Measurements from ENCODE around the gene ULK4.

DNA sequence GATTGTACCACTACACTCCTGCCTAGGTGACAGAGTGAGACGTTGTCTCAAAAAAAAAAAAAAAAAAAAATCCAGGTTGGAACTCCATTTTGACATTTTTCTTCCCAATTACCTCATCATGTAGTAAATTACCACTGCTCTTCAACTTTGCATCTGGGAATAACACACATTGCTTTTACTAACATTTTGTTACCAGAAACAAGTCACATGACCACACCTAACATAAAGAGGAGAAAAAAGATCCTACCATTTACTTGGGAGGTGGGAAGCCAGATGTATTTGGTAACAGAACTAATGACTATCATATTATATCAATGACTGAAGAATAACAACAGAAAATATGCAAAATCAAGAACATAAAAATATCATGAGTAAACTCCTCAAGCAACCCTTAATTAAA, 49.6 kb downstream of the ULK4 start:
- TF ChIP-seq, protein P1, sequence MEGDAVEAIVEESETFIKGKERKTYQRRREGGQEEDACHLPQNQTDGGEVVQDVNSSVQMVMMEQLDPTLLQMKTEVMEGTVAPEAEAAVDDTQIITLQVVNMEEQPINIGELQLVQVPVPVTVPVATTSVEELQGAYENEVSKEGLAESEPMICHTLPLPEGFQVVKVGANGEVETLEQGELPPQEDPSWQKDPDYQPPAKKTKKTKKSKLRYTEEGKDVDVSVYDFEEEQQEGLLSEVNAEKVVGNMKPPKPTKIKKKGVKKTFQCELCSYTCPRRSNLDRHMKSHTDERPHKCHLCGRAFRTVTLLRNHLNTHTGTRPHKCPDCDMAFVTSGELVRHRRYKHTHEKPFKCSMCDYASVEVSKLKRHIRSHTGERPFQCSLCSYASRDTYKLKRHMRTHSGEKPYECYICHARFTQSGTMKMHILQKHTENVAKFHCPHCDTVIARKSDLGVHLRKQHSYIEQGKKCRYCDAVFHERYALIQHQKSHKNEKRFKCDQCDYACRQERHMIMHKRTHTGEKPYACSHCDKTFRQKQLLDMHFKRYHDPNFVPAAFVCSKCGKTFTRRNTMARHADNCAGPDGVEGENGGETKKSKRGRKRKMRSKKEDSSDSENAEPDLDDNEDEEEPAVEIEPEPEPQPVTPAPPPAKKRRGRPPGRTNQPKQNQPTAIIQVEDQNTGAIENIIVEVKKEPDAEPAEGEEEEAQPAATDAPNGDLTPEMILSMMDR (IDR thresholded peaks at IDR 0.05; ENCODE audit: insufficient read depth, low read length): no peak
- TF ChIP-seq POLR2AphosphoS5 (IDR thresholded peaks at IDR 0.05; ENCODE audit: low read depth) (no peak), GABPA (IDR thresholded peaks at IDR 0.05; ENCODE audit: low read depth) (no peak)
